GM18505 (cell line): ENCODE measurements around the gene ATG7.

ENCODE experiments used
- ATAC-seq: cut with Tn5 transposase; IDR thresholded peaks from one replicate; pipeline ENCODE4 v1.9.1; 2021; ENCODE audit not compliant: unreplicated experiment
- POLR2A ChIP-seq: IDR thresholded peaks from 4 replicates; pipeline ENCODE4 v1.6.1; 2011; ENCODE audit warnings: borderline replicate concordance; ENCODE audit not compliant: insufficient read depth, insufficient read length; ENCODE audit errors: extremely low read depth

ATG7 gene

GRCh38 chr3:11271986-11272904 is at the start of gene ATG7:
ATG7 (plus strand) TSS chr3:11272397; CDS start chr3:11298696, 26,299 bp downstream.
- peak; percentile 94 for TF ChIP-seq POLR2A

GRCh38 chr3:11224010-11224409 is 48.2 kb upstream of the ATG7 start:
- ATAC-seq, result no peak
- no peak for TF ChIP-seq POLR2A

More at GRCh38 chr3:11271986-11272904, at the start of gene ATG7:
- ATAC-seq, result peak; percentile 97

GRCh38 chr3:11224870-11225229 is 47.3 kb upstream of the ATG7 start:
- no peak for TF ChIP-seq POLR2A
- no peak for ATAC-seq

GRCh38 chr3:11226042-11226370 is 46.2 kb upstream of the ATG7 start:
- no peak for ATAC-seq
- TF ChIP-seq POLR2A, result no peak

- no peak for TF ChIP-seq POLR2A
- no peak for ATAC-seq
Observed at GRCh38 chr3:11228041-11228440, 44.2 kb upstream of the ATG7 start.

- no peak for ATAC-seq
- TF ChIP-seq POLR2A, result no peak
Observed at GRCh38 chr3:11230125-11230524, 42.1 kb upstream of the ATG7 start.

GRCh38 chr3:11230832-11231231 is 41.4 kb upstream of the ATG7 start:
- ATAC-seq, result no peak
- TF ChIP-seq POLR2A, result no peak

GRCh38 chr3:11235385-11235784 is 36.8 kb upstream of the ATG7 start:
- ATAC-seq, result no peak
- TF ChIP-seq POLR2A, result no peak

GRCh38 chr3:11236588-11237461 is 35.4 kb upstream of the ATG7 start:
- no peak for ATAC-seq
- TF ChIP-seq POLR2A, result no peak

GRCh38 chr3:11238060-11238459 is 34.1 kb upstream of the ATG7 start:
- ATAC-seq, result no peak
- no peak for TF ChIP-seq POLR2A

GRCh38 chr3:11238880-11239279 is 33.3 kb upstream of the ATG7 start:
- ATAC-seq, result no peak
- TF ChIP-seq POLR2A, result no peak

- no peak for TF ChIP-seq POLR2A
- no peak for ATAC-seq
Observed at GRCh38 chr3:11239796-11240195, 32.4 kb upstream of the ATG7 start.

GRCh38 chr3:11240496-11240895 is 31.7 kb upstream of the ATG7 start:
- no peak for ATAC-seq

More at GRCh38 chr3:11240496-11240895, 31.7 kb upstream of the ATG7 start:
- TF ChIP-seq POLR2A, result no peak
